PFSK-1 (cell line): ENCODE data around the gene PRUNE1.

ENCODE experiments used
- FOXP2 ChIP-seq: optimal IDR thresholded peaks from 2 replicates; pipeline ENCODE3; 2011; ENCODE audit warnings: borderline replicate concordance, control low read depth, inconsistent platforms; ENCODE audit not compliant: insufficient read depth; ENCODE audit errors: extremely low read length, extremely low read depth
- POLR2AphosphoS5 ChIP-seq: IDR thresholded peaks from 2 replicates; pipeline ENCODE4 v1.6.1; 2012; ENCODE audit warnings: low read depth, mild to moderate bottlenecking, control low read depth, low read length, moderate library complexity
- SIN3A ChIP-seq: IDR thresholded peaks from 2 replicates; pipeline ENCODE4 v1.6.1; 2012; ENCODE audit warnings: mild to moderate bottlenecking, low read length, moderate library complexity, borderline replicate concordance; ENCODE audit not compliant: insufficient read depth
- TAF1 ChIP-seq: IDR thresholded peaks from 2 replicates; pipeline ENCODE4 v1.6.1; 2012; ENCODE audit warnings: low read length, control low read depth, borderline replicate concordance; ENCODE audit not compliant: insufficient read depth
- TF ChIP-seq, protein P1 (sequence below), 2 experiments: IDR thresholded peaks; 2 replicates each; pipeline versions ENCODE4 v1.6.1 to v1.8.0; 2011 to 2012; ENCODE audit warnings: low read depth in 2 of 2, low read length in 2 of 2, control low read depth in 1 of 2, inconsistent platforms in 1 of 2, mild to moderate bottlenecking in 1 of 2, moderate library complexity in 1 of 2; ENCODE audit not compliant: insufficient read depth in 1 of 2

PRUNE1 gene

GRCh38 chr1:150997949-150998348, 10.3 kb upstream of the PRUNE1 start:
- TF ChIP-seq TAF1 (no peak), POLR2AphosphoS5 (no peak), FOXP2 (no peak), SIN3A (no peak)
- TF ChIP-seq, protein P1, sequence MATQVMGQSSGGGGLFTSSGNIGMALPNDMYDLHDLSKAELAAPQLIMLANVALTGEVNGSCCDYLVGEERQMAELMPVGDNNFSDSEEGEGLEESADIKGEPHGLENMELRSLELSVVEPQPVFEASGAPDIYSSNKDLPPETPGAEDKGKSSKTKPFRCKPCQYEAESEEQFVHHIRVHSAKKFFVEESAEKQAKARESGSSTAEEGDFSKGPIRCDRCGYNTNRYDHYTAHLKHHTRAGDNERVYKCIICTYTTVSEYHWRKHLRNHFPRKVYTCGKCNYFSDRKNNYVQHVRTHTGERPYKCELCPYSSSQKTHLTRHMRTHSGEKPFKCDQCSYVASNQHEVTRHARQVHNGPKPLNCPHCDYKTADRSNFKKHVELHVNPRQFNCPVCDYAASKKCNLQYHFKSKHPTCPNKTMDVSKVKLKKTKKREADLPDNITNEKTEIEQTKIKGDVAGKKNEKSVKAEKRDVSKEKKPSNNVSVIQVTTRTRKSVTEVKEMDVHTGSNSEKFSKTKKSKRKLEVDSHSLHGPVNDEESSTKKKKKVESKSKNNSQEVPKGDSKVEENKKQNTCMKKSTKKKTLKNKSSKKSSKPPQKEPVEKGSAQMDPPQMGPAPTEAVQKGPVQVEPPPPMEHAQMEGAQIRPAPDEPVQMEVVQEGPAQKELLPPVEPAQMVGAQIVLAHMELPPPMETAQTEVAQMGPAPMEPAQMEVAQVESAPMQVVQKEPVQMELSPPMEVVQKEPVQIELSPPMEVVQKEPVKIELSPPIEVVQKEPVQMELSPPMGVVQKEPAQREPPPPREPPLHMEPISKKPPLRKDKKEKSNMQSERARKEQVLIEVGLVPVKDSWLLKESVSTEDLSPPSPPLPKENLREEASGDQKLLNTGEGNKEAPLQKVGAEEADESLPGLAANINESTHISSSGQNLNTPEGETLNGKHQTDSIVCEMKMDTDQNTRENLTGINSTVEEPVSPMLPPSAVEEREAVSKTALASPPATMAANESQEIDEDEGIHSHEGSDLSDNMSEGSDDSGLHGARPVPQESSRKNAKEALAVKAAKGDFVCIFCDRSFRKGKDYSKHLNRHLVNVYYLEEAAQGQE (IDR thresholded peaks at IDR 0.05; ENCODE audit: insufficient read depth in 1 of 2, low read depth in 2 of 2, low read length in 2 of 2): no peak

DNA sequence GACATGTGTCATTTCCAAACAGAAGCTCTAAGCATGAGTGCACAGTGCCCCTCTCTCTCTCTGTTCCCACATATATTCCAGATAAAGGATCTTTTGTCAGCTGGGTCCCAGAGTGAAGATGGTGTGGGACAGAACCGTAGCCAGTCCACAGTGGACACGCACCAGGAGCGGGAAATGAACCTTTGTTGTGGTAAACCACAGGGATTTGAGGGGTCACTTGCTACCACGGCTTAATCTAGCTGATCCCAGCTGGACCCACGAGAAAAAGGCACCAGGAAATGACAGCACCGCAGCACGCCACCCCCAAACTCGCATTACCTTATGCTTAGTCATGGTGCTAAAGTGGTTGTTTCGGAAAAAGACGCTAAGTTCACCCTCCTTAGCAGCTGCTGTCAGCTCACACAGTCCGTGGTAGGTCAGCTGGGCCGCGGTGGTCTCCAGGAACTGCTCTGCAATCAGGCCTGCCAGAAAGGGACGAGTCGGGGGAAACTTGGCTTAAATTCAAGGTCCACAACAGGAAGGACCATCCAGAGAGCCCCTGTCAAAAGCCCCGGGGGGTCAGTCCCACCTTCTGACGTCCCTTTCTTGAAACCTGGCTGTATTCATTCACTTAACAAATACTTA, 9.1 kb upstream of the PRUNE1 start:
- no peak for TF ChIP-seq SIN3A
- no peak for TF ChIP-seq TAF1
- TF ChIP-seq FOXP2: no peak

DNA sequence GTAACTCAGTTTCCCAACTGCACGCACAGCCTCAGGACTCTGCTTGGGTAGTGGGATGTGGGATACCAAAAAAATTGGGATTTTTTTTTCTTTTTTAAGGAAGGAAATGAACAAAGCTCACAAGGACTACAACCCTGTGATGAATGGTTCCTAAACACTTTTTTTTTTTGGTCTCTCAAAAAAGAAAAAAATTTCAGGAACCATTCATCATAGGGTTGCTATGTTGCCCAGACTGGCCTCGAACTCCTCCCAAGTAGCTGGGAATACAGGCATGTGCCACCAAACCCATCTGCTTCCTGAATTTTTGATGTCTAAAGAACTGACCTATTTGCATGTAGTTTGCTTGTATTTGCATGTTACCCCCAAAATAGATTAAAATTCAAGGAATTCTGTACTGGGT, 8.3 kb upstream of the PRUNE1 start:
- TF ChIP-seq FOXP2: no peak
- no peak for TF ChIP-seq TAF1

- TF ChIP-seq POLR2AphosphoS5 (no peak), FOXP2 (no peak), SIN3A (no peak), TAF1 (no peak)
- TF ChIP-seq, protein P1 (IDR thresholded peaks at IDR 0.05; ENCODE audit: insufficient read depth in 1 of 2, low read depth in 2 of 2, low read length in 2 of 2): no peak
These were observed 7.8 kb upstream of the PRUNE1 start for GRCh38 chr1:151000408-151000807.

GRCh38 chr1:151001602-151002001, 6.6 kb upstream of the PRUNE1 start:
- TF ChIP-seq TAF1: no peak
- TF ChIP-seq POLR2AphosphoS5: no peak
- no peak for TF ChIP-seq SIN3A
- TF ChIP-seq, protein P1 (IDR thresholded peaks at IDR 0.05; ENCODE audit: insufficient read depth in 1 of 2, low read depth in 2 of 2, low read length in 2 of 2): no peak
- no peak for TF ChIP-seq FOXP2

- TF ChIP-seq, protein P1 (IDR thresholded peaks at IDR 0.05; ENCODE audit: insufficient read depth in 1 of 2, low read depth in 2 of 2, low read length in 2 of 2): no peak
- TF ChIP-seq TAF1 (no peak), FOXP2 (no peak), POLR2AphosphoS5 (no peak), SIN3A (no peak)
These were observed 6.2 kb upstream of the PRUNE1 start for GRCh38 chr1:151002051-151002450.
